H1 (cell line): Measurements from ENCODE around the gene OLAH. TPM values are rescaled to one million over a fixed set of nuclear protein-coding genes. Genes with fewer than 3 reads are reported as not detected.

Experiments used
- CTCF ChIA-PET: fragments of 300-600 bp; sonication (Branson Sonifier 250); formaldehyde crosslinking; loops from one replicate; lab custom pipeline; 2021; ENCODE audit not compliant: partially characterized antibody; lab: Charles Lee
- POLR2A ChIA-PET: fragments of 300-600 bp; sonication (Branson Sonifier 250); formaldehyde crosslinking; loops from one replicate; lab custom pipeline; 2021; ENCODE audit warnings: inconsistent platforms; ENCODE audit not compliant: partially characterized antibody; lab: Charles Lee
- DNase-seq, 2 experiments: peaks; one replicate each; pipeline versions ENCODE4 v3.0.0 to v3.0.0-alpha.2; 2010 to 2022; ENCODE audit warnings: low spot score in 2 of 2, low read depth in 1 of 2, mixed read lengths in 1 of 2
- FAIRE-seq: peaks from 2 replicates; lab custom pipeline; 2011; peaks lifted over from hg19 to GRCh38; lab: Jason Lieb, UNC
- H2AFZ ChIP-seq: 2 replicates; pipeline ENCODE4 v1.8.1; 2012; ENCODE audit warnings: low read length, inconsistent platforms
- H2AK5ac ChIP-seq: 2 replicates; pipeline ENCODE4 v1.6.1; 2013; ENCODE audit warnings: low read depth, low read length
- H2BK120ac ChIP-seq: replicated peaks from 2 replicates; pipeline ENCODE3; 2013; ENCODE audit warnings: low read depth, low read length, inconsistent platforms
- H2BK12ac ChIP-seq: 2 replicates; pipeline ENCODE4 v1.6.1; 2013; ENCODE audit warnings: low read depth, low read length
- H2BK15ac ChIP-seq: 2 replicates; pipeline ENCODE4 v1.6.1; 2013; ENCODE audit warnings: low read length
- H2BK20ac ChIP-seq: 2 replicates; pipeline ENCODE4 v1.6.1; 2013; ENCODE audit warnings: low read length
- H2BK5ac ChIP-seq: 2 replicates; pipeline ENCODE4 v1.6.1; 2013; ENCODE audit warnings: low read depth, low read length
- H3K14ac ChIP-seq: 2 replicates; pipeline ENCODE4 v1.6.1; 2013; ENCODE audit warnings: inconsistent platforms; ENCODE audit not compliant: insufficient read length
- H3K18ac ChIP-seq: 2 replicates; pipeline ENCODE4 v1.6.1; 2013; ENCODE audit warnings: low read length; ENCODE audit errors: extremely low read depth
- H3K23ac ChIP-seq: 2 replicates; pipeline ENCODE4 v1.6.1; 2013; ENCODE audit warnings: inconsistent platforms; ENCODE audit not compliant: insufficient read length
- H3K23me2 ChIP-seq: 2 replicates; pipeline ENCODE4 v1.6.1; 2013; ENCODE audit warnings: low read depth, low read length
- H3K27ac ChIP-seq: 2 replicates; pipeline ENCODE4 v1.6.1; 2011; ENCODE audit warnings: low read depth, low read length, inconsistent platforms
- H3K27me3 ChIP-seq, 4 experiments: replicated peaks in 1 of 4; 1 replicate in 1 of 4; 2 replicates in 3 of 4; pipeline versions ENCODE4 v1.6.1 to v1.8.1; 2011 to 2013; ENCODE audit warnings: low read length in 3 of 4, mild to moderate bottlenecking in 3 of 4, inconsistent platforms in 2 of 4, mixed read lengths in 2 of 4, moderate library complexity in 1 of 4; ENCODE audit not compliant: control insufficient read depth in 3 of 4, insufficient read depth in 3 of 4; ENCODE audit errors: extremely low read depth in 1 of 4
- H3K36me3 ChIP-seq, 4 experiments: 2 replicates each; pipeline versions ENCODE4 v1.6.1 to v1.8.1; 2011 to 2013; ENCODE audit warnings: mild to moderate bottlenecking in 4 of 4, low read length in 3 of 4, moderate library complexity in 2 of 4, control low read depth in 1 of 4, inconsistent platforms in 1 of 4; ENCODE audit not compliant: insufficient read depth in 4 of 4, control insufficient read depth in 2 of 4
- H3K4ac ChIP-seq: replicated peaks from 2 replicates; pipeline ENCODE3; 2013; ENCODE audit warnings: low read length, low read depth, mixed read lengths, inconsistent platforms; ENCODE audit not compliant: insufficient read length
- H3K4me1 ChIP-seq, 4 experiments: replicated peaks in 1 of 4; 1 replicate in 1 of 4; 2 replicates in 3 of 4; pipeline versions ENCODE4 v1.6.1 to v1.8.1; 2011 to 2013; ENCODE audit warnings: low read length in 3 of 4, inconsistent platforms in 2 of 4, mixed read lengths in 1 of 4; ENCODE audit not compliant: insufficient read depth in 4 of 4, control insufficient read depth in 3 of 4
- H3K4me2 ChIP-seq, 2 experiments: 2 replicates each; pipeline versions ENCODE4 v1.6.1 to v1.8.1; 2011 to 2013; ENCODE audit warnings: low read depth in 2 of 2, low read length in 2 of 2, control low read depth in 1 of 2, inconsistent platforms in 1 of 2, mild to moderate bottlenecking in 1 of 2; ENCODE audit not compliant: insufficient read depth in 1 of 2
- H3K4me3 ChIP-seq, 4 experiments: fragments of 200-600, 300-600 bp in 1 of 4; sonication (generic), shearing (Covaris generic), sonication (Bioruptor Twin) in 1 of 4; 2 replicates each; pipeline versions ENCODE4 v1.5.1 to v1.8.1; 2011 to 2016; ENCODE audit warnings: low read length in 4 of 4, low read depth in 3 of 4, control low read depth in 2 of 4, inconsistent platforms in 2 of 4, mild to moderate bottlenecking in 2 of 4, mixed read lengths in 1 of 4, moderate library complexity in 1 of 4; ENCODE audit not compliant: insufficient read depth in 2 of 4; ENCODE audit errors: extremely low read depth in 1 of 4
- H3K56ac ChIP-seq: replicated peaks from 2 replicates; pipeline ENCODE3; 2013; ENCODE audit warnings: low read depth, mild to moderate bottlenecking, mixed read lengths, low read length, inconsistent platforms; ENCODE audit not compliant: insufficient read length
- H3K79me1 ChIP-seq: 2 replicates; pipeline ENCODE4 v1.6.1; 2013; ENCODE audit warnings: low read depth, low read length, control low read depth
- H3K79me2 ChIP-seq, 2 experiments: 2 replicates each; pipeline versions ENCODE4 v1.6.1 to v1.8.1; 2012 to 2013; ENCODE audit warnings: low read length in 2 of 2, mild to moderate bottlenecking in 2 of 2, inconsistent platforms in 1 of 2; ENCODE audit not compliant: insufficient read depth in 2 of 2, control insufficient read depth in 1 of 2
- H3K9ac ChIP-seq, 4 experiments: replicated peaks in 1 of 4; 1 replicate in 1 of 4; 2 replicates in 3 of 4; pipeline versions ENCODE4 v1.6.1 to v1.8.1; 2011 to 2013; ENCODE audit warnings: low read depth in 3 of 4, low read length in 3 of 4, control low read depth in 2 of 4, mild to moderate bottlenecking in 2 of 4, moderate library complexity in 2 of 4, inconsistent platforms in 1 of 4; ENCODE audit errors: extremely low read depth in 1 of 4
- H3K9me3 ChIP-seq, 2 experiments: 2 replicates each; pipeline versions ENCODE4 v1.6.1 to v1.8.1; 2012 to 2013; ENCODE audit warnings: mild to moderate bottlenecking in 2 of 2, moderate library complexity in 2 of 2, control low read depth in 1 of 2, inconsistent platforms in 1 of 2, low read depth in 1 of 2, low read length in 1 of 2, mixed read lengths in 1 of 2; ENCODE audit not compliant: insufficient read depth in 2 of 2
- H4K20me1 ChIP-seq, 2 experiments: replicated peaks in 1 of 2; 2 replicates each; pipeline versions ENCODE3 to v1.8.1; 2011 to 2013; ENCODE audit warnings: inconsistent platforms in 2 of 2, low read length in 2 of 2, mild to moderate bottlenecking in 1 of 2; ENCODE audit not compliant: insufficient read depth in 2 of 2, control insufficient read depth in 1 of 2
- H4K5ac ChIP-seq: 2 replicates; pipeline ENCODE4 v1.6.1; 2013; ENCODE audit warnings: low read length, low read depth, mixed read lengths, inconsistent platforms; ENCODE audit not compliant: insufficient read length
- H4K8ac ChIP-seq: 2 replicates; pipeline ENCODE4 v1.8.0; 2013; ENCODE audit warnings: mild to moderate bottlenecking, moderate library complexity, low read length, inconsistent platforms; ENCODE audit not compliant: insufficient read depth; ENCODE audit errors: extremely low read depth
- H4K91ac ChIP-seq: replicated peaks from 2 replicates; pipeline ENCODE3; 2013; ENCODE audit warnings: low read length, mixed read lengths, inconsistent platforms; ENCODE audit not compliant: insufficient read length
- CTBP2 ChIP-seq: IDR thresholded peaks from 2 replicates; pipeline ENCODE4 v1.7.0; 2011; ENCODE audit warnings: borderline replicate concordance, mild to moderate bottlenecking, moderate library complexity, mixed read lengths, low read length; ENCODE audit not compliant: insufficient read depth, insufficient read length
- EGR1 ChIP-seq: IDR thresholded peaks from 2 replicates; pipeline ENCODE4 v1.6.1; 2011; ENCODE audit warnings: low read depth, low read length, borderline replicate concordance
- HDAC6 ChIP-seq: IDR thresholded peaks from one replicate; pipeline ENCODE4 v1.7.1; 2012; ENCODE audit warnings: low read depth, mild to moderate bottlenecking, inconsistent platforms, low read length, moderate library complexity
- TCF12 ChIP-seq: IDR thresholded peaks from 2 replicates; pipeline ENCODE4 v1.6.1; 2011; ENCODE audit warnings: low read depth, mild to moderate bottlenecking, low read length
- WGBS, 2 experiments: shearing (Covaris generic) in 1 of 2; methylation state at CpG; one replicate each; pipeline versions ENCODE4 v1.1.6 to v1.1.7; 2013 to 2015; ENCODE audit warnings: low lambda C conversion rate in 2 of 2, mixed read lengths in 2 of 2, inconsistent platforms in 1 of 2, low coverage in 1 of 2, missing lambda C conversion rate in 1 of 2; ENCODE audit not compliant: insufficient replicate concordance in 2 of 2, insufficient coverage in 1 of 2, insufficient read length in 1 of 2; ENCODE audit errors: extremely low coverage in 1 of 2, missing lambda C conversion rate in 1 of 2; 5-methylcytosine and 5-hydroxymethylcytosine counted together
- polyA plus RNA-seq, 7 experiments: library from polyadenylated mRNA; depleted of rRNA in 3 of 7; stranded (reverse) in 5 of 7; unstranded in 2 of 7; fragments of >200 nt in 5 of 7; fragments of 200-250 nt in 2 of 7; gene quantifications; 1 replicate in 5 of 7; 2 replicates in 1 of 7; 4 replicates in 1 of 7; pipeline versions ENCODE4 v1.2.1 to v1.2.3, GENCODE V29; 2011 to 2013; ENCODE audit warnings: missing spikeins in 2 of 7, mixed read lengths in 2 of 7
- total RNA-seq: library from RNA; stranded (reverse); fragmentation: NEBNext Ultra II Directional; extraction: Animal tissue kit (Norgen Biotek cat#: 25700); gene quantifications from 2 replicates; pipeline ENCODE4 v1.2.1, GENCODE V29; 2021
- TF ChIP-seq, protein P1 (sequence below): IDR thresholded peaks from 2 replicates; pipeline ENCODE4 v1.6.1; 2012; ENCODE audit warnings: low read length, inconsistent platforms

Gene OLAH
- total and polyA plus RNA-seq, 2 of the 8 experiments (the other 6 are each of a cell fraction or from before 2014, with no cell fraction given): not detected

- no peak overlapping the region for H4K5ac ChIP-seq
- no peak overlapping the region for H3K56ac ChIP-seq
- H2BK120ac ChIP-seq: no peak overlapping the region
- H4K91ac ChIP-seq: no peak overlapping the region
- no peak overlapping the region for H3K14ac ChIP-seq
- H3K18ac ChIP-seq: no peak overlapping the region
- TF ChIP-seq, protein P1, sequence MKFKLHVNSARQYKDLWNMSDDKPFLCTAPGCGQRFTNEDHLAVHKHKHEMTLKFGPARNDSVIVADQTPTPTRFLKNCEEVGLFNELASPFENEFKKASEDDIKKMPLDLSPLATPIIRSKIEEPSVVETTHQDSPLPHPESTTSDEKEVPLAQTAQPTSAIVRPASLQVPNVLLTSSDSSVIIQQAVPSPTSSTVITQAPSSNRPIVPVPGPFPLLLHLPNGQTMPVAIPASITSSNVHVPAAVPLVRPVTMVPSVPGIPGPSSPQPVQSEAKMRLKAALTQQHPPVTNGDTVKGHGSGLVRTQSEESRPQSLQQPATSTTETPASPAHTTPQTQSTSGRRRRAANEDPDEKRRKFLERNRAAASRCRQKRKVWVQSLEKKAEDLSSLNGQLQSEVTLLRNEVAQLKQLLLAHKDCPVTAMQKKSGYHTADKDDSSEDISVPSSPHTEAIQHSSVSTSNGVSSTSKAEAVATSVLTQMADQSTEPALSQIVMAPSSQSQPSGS: no peak
- TF ChIP-seq EGR1 (no peak), TCF12 (no peak), CTBP2 (no peak), HDAC6 (no peak)
- H3K9me3 ChIP-seq: no peaks in the 10 kb centered on the region
- no peaks in the 10 kb centered on the region for H3K4me1 ChIP-seq
- H3K36me3 ChIP-seq: peaks cover 0 to 16% (median 8%) of the 10 kb centered on the region in 4 experiments; a peak in 5 of 8 replicates
- H3K9ac ChIP-seq: no peak overlapping the region
- H3K4me3 ChIP-seq: no peak overlapping the region
- no peak overlapping the region for H4K8ac ChIP-seq
- no peak overlapping the region for H3K4me2 ChIP-seq
- no peaks in the 10 kb centered on the region for H3K79me1 ChIP-seq
- H3K27ac ChIP-seq: no peak overlapping the region
- no peaks in the 10 kb centered on the region for H3K23me2 ChIP-seq
- no peak overlapping the region for H2BK20ac ChIP-seq
- ChIA-PET CTCF (no interaction called here), POLR2A (no interaction called here)
- no peak overlapping the region for H2BK5ac ChIP-seq
- H4K20me1 ChIP-seq: no peaks in the 10 kb centered on the region
- H2AK5ac ChIP-seq: no peak overlapping the region
- 100% methylated on average over 1 of the region's 1 CpG; no CpG with 5 or more reads in 1 of the 2 experiments for WGBS, 2 experiments
- DNase-seq (no peak), FAIRE-seq (no peak)
- no peak overlapping the region for H2AFZ ChIP-seq
- H2BK15ac ChIP-seq: no peak overlapping the region
- no peak overlapping the region for H3K23ac ChIP-seq
- no peak overlapping the region for H3K4ac ChIP-seq
- H3K79me2 ChIP-seq: no peaks in the 10 kb centered on the region
- no peaks in the 10 kb centered on the region for H3K27me3 ChIP-seq
- H2BK12ac ChIP-seq: no peak overlapping the region
These were observed 78.0 kb downstream of the OLAH start for GRCh38 chr10:15121707-15122106.
